ENCODE data around the gene CES1. TPM values are rescaled to one million over a fixed set of nuclear protein-coding genes. Genes with fewer than 3 reads are reported as not detected.
A peak's percentile ranks its signal among the peaks of the same experiment; 100 is the strongest.
"Not testable (repeated sequence)": the region's sequence is repeated elsewhere in the genome, so short reads cannot be mapped to it uniquely, and the experiment has no call there.

CES1 gene
- total and polyA plus RNA-seq, 5 donors from 2014 or later, result 0.33 to 3.5 (median 1.0) TPM; not detected in 1

- not testable (repeated sequence) for H3K36me3 Mint-ChIP-seq; H3K27ac Mint-ChIP-seq; ATAC-seq (ENCODE audit: low read depth in 2 of 2); H3K4me3 Mint-ChIP-seq; H3K4me1 Mint-ChIP-seq; H3K9me3 ChIP-seq (ENCODE audit: control insufficient read depth in 2 of 2, low read length in 2 of 2); H3K27me3 Mint-ChIP-seq; H3K9me3 Mint-ChIP-seq; H3K4me1 ChIP-seq (ENCODE audit: control insufficient read depth, insufficient read depth, low read length, poor library complexity, severe bottlenecking); H3K36me3 ChIP-seq (ENCODE audit: control insufficient read depth, insufficient read depth, low read length); DNase-seq; H3K4me3 ChIP-seq (ENCODE audit: low read depth, low read length); H3K27ac ChIP-seq (ENCODE audit: insufficient read depth, low read length, poor library complexity, severe bottlenecking); H3K27me3 ChIP-seq (ENCODE audit: control insufficient read depth, insufficient read depth, low read length)
These were observed 3.7 kb downstream of the CES1 start for GRCh38 chr16:55829232-55829631.

GRCh38 chr16:55828680-55829079, 4.2 kb downstream of the CES1 start:
- Mint-ChIP-seq H3K27ac (no peak overlapping the region), H3K9me3 (peaks cover 0 to 1% (median 0%) of the 10 kb centered on the region in 7 donors), H3K36me3 (no peaks in the 10 kb centered on the region), H3K27me3 (no peaks in the 10 kb centered on the region), H3K4me1 (no peaks in the 10 kb centered on the region), H3K4me3 (no peak overlapping the region)
- Histone ChIP-seq H3K4me3 (ENCODE audit: low read depth, low read length) (no peak overlapping the region), H3K9me3 (ENCODE audit: control insufficient read depth in 2 of 2, low read length in 2 of 2) (no peaks in the 10 kb centered on the region), H3K27me3 (ENCODE audit: control insufficient read depth, insufficient read depth, low read length) (no peaks in the 10 kb centered on the region), H3K27ac (ENCODE audit: insufficient read depth, low read length, poor library complexity, severe bottlenecking) (no peak overlapping the region), H3K4me1 (ENCODE audit: control insufficient read depth, insufficient read depth, low read length, poor library complexity, severe bottlenecking) (no peaks in the 10 kb centered on the region), H3K36me3 (ENCODE audit: control insufficient read depth, insufficient read depth, low read length) (no peaks in the 10 kb centered on the region)
- ATAC-seq (ENCODE audit: low read depth in 2 of 2) (no peak), DNase-seq (no peak)

- Mint-ChIP-seq H3K27me3 (peaks cover 4% of the 10 kb centered on the region), H3K4me3 (no peak overlapping the region), H3K4me1 (no peaks in the 10 kb centered on the region), H3K9me3 (peaks cover 0 to 1% (median 0%) of the 10 kb centered on the region in 7 donors), H3K27ac (peak overlapping the region in 1 of 3 donors; percentile 93), H3K36me3 (no peaks in the 10 kb centered on the region)
- no peaks in the 10 kb centered on the region for H3K4me1 ChIP-seq (ENCODE audit: control insufficient read depth, insufficient read depth, low read length, poor library complexity, severe bottlenecking)
- no peaks in the 10 kb centered on the region for H3K27me3 ChIP-seq (ENCODE audit: control insufficient read depth, insufficient read depth, low read length)
- no peak for ATAC-seq (ENCODE audit: low read depth in 2 of 2)
- H3K4me3 ChIP-seq (ENCODE audit: low read depth, low read length), result no peak overlapping the region
- no peaks in the 10 kb centered on the region for H3K36me3 ChIP-seq (ENCODE audit: control insufficient read depth, insufficient read depth, low read length)
- no peak for DNase-seq
- no peak overlapping the region for H3K27ac ChIP-seq (ENCODE audit: insufficient read depth, low read length, poor library complexity, severe bottlenecking)
- no peaks in the 10 kb centered on the region for H3K9me3 ChIP-seq (ENCODE audit: control insufficient read depth in 2 of 2, low read length in 2 of 2)
These were observed 7.7 kb downstream of the CES1 start for GRCh38 chr16:55825115-55825728.

- no peak overlapping the region for H3K27ac Mint-ChIP-seq
- DNase-seq (no peak), ATAC-seq (ENCODE audit: low read depth in 2 of 2) (no peak)
- no peaks in the 10 kb centered on the region for H3K4me1 Mint-ChIP-seq
- H3K9me3 Mint-ChIP-seq, result peaks cover 0 to 1% (median 0%) of the 10 kb centered on the region in 7 donors
- no peak overlapping the region for H3K27ac ChIP-seq (ENCODE audit: insufficient read depth, low read length, poor library complexity, severe bottlenecking)
- no peaks in the 10 kb centered on the region for H3K4me1 ChIP-seq (ENCODE audit: control insufficient read depth, insufficient read depth, low read length, poor library complexity, severe bottlenecking)
- peaks cover 4% of the 10 kb centered on the region for H3K27me3 Mint-ChIP-seq
- no peaks in the 10 kb centered on the region for H3K36me3 Mint-ChIP-seq
- no peaks in the 10 kb centered on the region for H3K36me3 ChIP-seq (ENCODE audit: control insufficient read depth, insufficient read depth, low read length)
- H3K4me3 Mint-ChIP-seq, result no peak overlapping the region
- no peak overlapping the region for H3K4me3 ChIP-seq (ENCODE audit: low read depth, low read length)
- H3K9me3 ChIP-seq (ENCODE audit: control insufficient read depth in 2 of 2, low read length in 2 of 2), result no peaks in the 10 kb centered on the region
- no peaks in the 10 kb centered on the region for H3K27me3 ChIP-seq (ENCODE audit: control insufficient read depth, insufficient read depth, low read length)
These were observed 8.4 kb downstream of the CES1 start for GRCh38 chr16:55824473-55825000.

- H3K4me1 ChIP-seq (ENCODE audit: control insufficient read depth, insufficient read depth, low read length, poor library complexity, severe bottlenecking), result no peaks in the 10 kb centered on the region
- ATAC-seq (ENCODE audit: low read depth in 2 of 2) (no peak), DNase-seq (no peak)
- peaks cover 4% of the 10 kb centered on the region for H3K27me3 Mint-ChIP-seq
- H3K27ac ChIP-seq (ENCODE audit: insufficient read depth, low read length, poor library complexity, severe bottlenecking), result no peak overlapping the region
- peaks cover 0 to 2% (median 0%) of the 10 kb centered on the region in 7 donors for H3K9me3 Mint-ChIP-seq
- H3K9me3 ChIP-seq (ENCODE audit: control insufficient read depth in 2 of 2, low read length in 2 of 2), result no peaks in the 10 kb centered on the region
- H3K27me3 ChIP-seq (ENCODE audit: control insufficient read depth, insufficient read depth, low read length), result no peaks in the 10 kb centered on the region
- no peaks in the 10 kb centered on the region for H3K36me3 Mint-ChIP-seq
- no peaks in the 10 kb centered on the region for H3K36me3 ChIP-seq (ENCODE audit: control insufficient read depth, insufficient read depth, low read length)
- H3K27ac Mint-ChIP-seq, result no peak overlapping the region
- H3K4me3 Mint-ChIP-seq, result no peak overlapping the region
- H3K4me1 Mint-ChIP-seq, result no peaks in the 10 kb centered on the region
- no peak overlapping the region for H3K4me3 ChIP-seq (ENCODE audit: low read depth, low read length)
These were observed 10.6 kb downstream of the CES1 start for GRCh38 chr16:55822280-55822810.

- Histone ChIP-seq H3K9me3 (ENCODE audit: control insufficient read depth in 2 of 2, low read length in 2 of 2) (no peaks in the 10 kb centered on the region), H3K27me3 (ENCODE audit: control insufficient read depth, insufficient read depth, low read length) (no peaks in the 10 kb centered on the region), H3K36me3 (ENCODE audit: control insufficient read depth, insufficient read depth, low read length) (no peaks in the 10 kb centered on the region), H3K4me3 (ENCODE audit: low read depth, low read length) (no peak overlapping the region), H3K27ac (ENCODE audit: insufficient read depth, low read length, poor library complexity, severe bottlenecking) (no peak overlapping the region), H3K4me1 (ENCODE audit: control insufficient read depth, insufficient read depth, low read length, poor library complexity, severe bottlenecking) (no peaks in the 10 kb centered on the region)
- no peak for DNase-seq
- no peaks in the 10 kb centered on the region for H3K4me1 Mint-ChIP-seq
- H3K27ac Mint-ChIP-seq, result no peak overlapping the region
- H3K27me3 Mint-ChIP-seq, result peaks cover 4% of the 10 kb centered on the region
- H3K4me3 Mint-ChIP-seq, result no peak overlapping the region
- no peak for ATAC-seq (ENCODE audit: low read depth in 2 of 2)
- H3K36me3 Mint-ChIP-seq, result no peaks in the 10 kb centered on the region
- H3K9me3 Mint-ChIP-seq, result peaks cover 0 to 2% (median under 1%) of the 10 kb centered on the region in 7 donors
These were observed 11.7 kb downstream of the CES1 start for GRCh38 chr16:55821210-55821609.

GRCh38 chr16:55820615-55821014, 12.3 kb downstream of the CES1 start:
- no peak overlapping the region for H3K4me3 Mint-ChIP-seq
- ATAC-seq (ENCODE audit: low read depth in 2 of 2), result no peak
- H3K9me3 Mint-ChIP-seq, result peaks cover 0 to 2% (median 1%) of the 10 kb centered on the region in 7 donors

More at GRCh38 chr16:55820615-55821014, 12.3 kb downstream of the CES1 start:
- no peaks in the 10 kb centered on the region for H3K9me3 ChIP-seq (ENCODE audit: control insufficient read depth in 2 of 2, low read length in 2 of 2)
- Mint-ChIP-seq H3K4me1 (no peaks in the 10 kb centered on the region), H3K36me3 (no peaks in the 10 kb centered on the region), H3K27ac (no peak overlapping the region), H3K27me3 (peaks cover 4% of the 10 kb centered on the region)
- DNase-seq, result no peak
- no peaks in the 10 kb centered on the region for H3K36me3 ChIP-seq (ENCODE audit: control insufficient read depth, insufficient read depth, low read length)
- H3K4me1 ChIP-seq (ENCODE audit: control insufficient read depth, insufficient read depth, low read length, poor library complexity, severe bottlenecking), result no peaks in the 10 kb centered on the region
- H3K27ac ChIP-seq (ENCODE audit: insufficient read depth, low read length, poor library complexity, severe bottlenecking), result no peak overlapping the region
- no peaks in the 10 kb centered on the region for H3K27me3 ChIP-seq (ENCODE audit: control insufficient read depth, insufficient read depth, low read length)
- no peak overlapping the region for H3K4me3 ChIP-seq (ENCODE audit: low read depth, low read length)
